AG08395 (cell line): ENCODE measurements around the gene CECR2.
A peak's percentile ranks its signal among the peaks of the same experiment; 100 is the strongest.

Source experiments
- DNase-seq: peaks from one replicate; pipeline ENCODE4 v3.0.0; 2012; ENCODE audit warnings: mixed read lengths, low spot score

Gene CECR2

GRCh38 chr22:17575151-17575550 is 205.9 kb downstream of the CECR2 start:
- DNase-seq: no peak

- DNase-seq: no peak
Observed at GRCh38 chr22:17575681-17576080, 206.4 kb downstream of the CECR2 start.

- peak; percentile 93 for DNase-seq
Observed at GRCh38 chr22:17576470-17576869, 207.2 kb downstream of the CECR2 start.

GRCh38 chr22:17578136-17578754 is 209.0 kb downstream of the CECR2 start:
- peak; percentile 49 for DNase-seq

- no peak for DNase-seq
Observed at GRCh38 chr22:17579535-17579981, 210.3 kb downstream of the CECR2 start.

- DNase-seq: no peak
Observed at GRCh38 chr22:17580441-17581031, 211.3 kb downstream of the CECR2 start.

- DNase-seq: no peak
Observed at GRCh38 chr22:17581056-17581455, 211.8 kb downstream of the CECR2 start.

GRCh38 chr22:17581631-17582030 is 212.4 kb downstream of the CECR2 start:
- no peak for DNase-seq

- no peak for DNase-seq
Observed at GRCh38 chr22:17583151-17583550, 213.9 kb downstream of the CECR2 start.

GRCh38 chr22:17586831-17587440 is 217.7 kb downstream of the CECR2 start:
- no peak for DNase-seq

GRCh38 chr22:17587629-17588028 is 218.4 kb downstream of the CECR2 start:
- no peak for DNase-seq

- no peak for DNase-seq
Observed at GRCh38 chr22:17588606-17589005, 219.3 kb downstream of the CECR2 start.

- DNase-seq: no peak
Observed at GRCh38 chr22:17589810-17590375, 220.6 kb downstream of the CECR2 start.

GRCh38 chr22:17590586-17590985 is 221.3 kb downstream of the CECR2 start:
- DNase-seq: no peak

- DNase-seq: no peak
Observed at GRCh38 chr22:17592201-17592600, 222.9 kb downstream of the CECR2 start.

GRCh38 chr22:17596226-17596625 is 227.0 kb downstream of the CECR2 start:
- no peak for DNase-seq

- peak; percentile 48 for DNase-seq
Observed at GRCh38 chr22:17597217-17597616, 228.0 kb downstream of the CECR2 start.

GRCh38 chr22:17598318-17598717 is 229.1 kb downstream of the CECR2 start:
- no peak for DNase-seq

GRCh38 chr22:17601031-17601430 is 231.8 kb downstream of the CECR2 start:
- no peak for DNase-seq

- DNase-seq: peak; percentile 14
Observed at GRCh38 chr22:17603668-17604067, 234.4 kb downstream of the CECR2 start.

GRCh38 chr22:17606496-17606895 is 237.2 kb downstream of the CECR2 start:
- DNase-seq: peak; percentile 64
